HUDEP-2 (cell line): ENCODE measurements around the gene CRYGA.
A peak's percentile ranks its signal among the peaks of the same experiment; 100 is the strongest.
"Not testable (repeated sequence)": the region's sequence is repeated elsewhere in the genome, so short reads cannot be mapped to it uniquely, and the experiment has no call there.

Experiments used
- DNase-seq, 76 experiments: peaks; one replicate each; lab custom pipeline; 2025; ENCODE audit not compliant: unreplicated experiment in 76 of 76; lab: John Stamatoyannopoulos, UW

CRYGA gene

DNA sequence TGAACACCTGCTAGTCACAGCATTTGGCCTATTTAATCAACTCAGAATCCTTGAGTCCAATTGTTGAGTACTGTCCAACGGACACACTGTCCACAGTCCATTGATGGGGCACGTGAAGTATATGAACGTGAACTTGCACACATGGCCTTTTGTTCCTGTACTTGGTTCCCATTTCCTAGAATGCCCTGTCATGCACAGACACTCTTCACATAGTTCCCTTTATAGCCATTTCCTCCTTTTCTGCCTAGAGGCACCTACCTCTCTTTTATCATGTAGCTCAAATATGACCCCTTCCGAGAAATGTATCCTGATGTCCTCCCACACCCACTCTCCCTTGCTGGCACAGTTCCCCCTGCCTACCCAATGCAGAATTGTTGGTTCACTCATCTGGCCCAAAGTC, 8.7 kb upstream of the CRYGA start:
- peak in 13 of 76 experiments; percentile 1 to 42 (median 23) for DNase-seq

- DNase-seq, result no peak
These were observed 1.8 kb upstream of the CRYGA start for GRCh38 chr2:208164951-208165755.

DNA sequence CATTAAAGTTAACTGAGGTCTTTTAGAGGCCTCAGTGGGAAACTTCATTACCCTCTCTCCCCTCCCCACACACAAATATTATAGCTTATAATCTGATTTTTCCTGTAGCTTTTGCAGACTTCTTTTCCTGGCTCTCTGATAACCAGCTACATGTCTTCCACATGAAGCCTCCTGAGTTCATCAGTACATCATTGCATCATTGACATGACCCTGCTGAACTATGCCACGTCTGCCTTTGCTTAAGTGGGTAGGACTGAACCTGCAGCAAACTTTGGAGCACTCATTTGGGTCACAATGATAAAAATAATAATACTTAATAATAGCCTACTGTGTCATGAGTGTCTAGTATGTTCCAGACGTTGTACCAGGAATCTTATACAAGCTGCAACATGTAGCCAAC, 7.0 kb downstream of the CRYGA start:
- DNase-seq, result no peak

DNA sequence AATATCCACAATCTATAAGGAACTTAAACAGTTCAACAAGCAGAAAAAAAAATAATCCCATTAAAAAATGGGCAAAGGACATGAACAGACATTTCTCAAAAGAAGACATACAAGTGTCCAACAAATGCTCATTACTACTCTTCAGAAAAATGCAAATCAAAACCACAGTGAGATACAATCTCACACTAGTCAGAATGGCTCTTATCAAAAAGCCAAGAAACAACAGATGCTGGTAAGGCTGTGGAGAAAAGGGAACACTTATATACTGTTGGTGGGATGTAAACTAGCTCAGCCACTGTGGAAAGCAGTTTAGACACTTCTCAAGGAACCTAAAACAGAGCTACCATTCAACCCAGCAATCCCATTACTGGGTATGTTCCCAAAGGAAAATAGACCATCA, 10.2 kb downstream of the CRYGA start:
- no peak for DNase-seq

DNA sequence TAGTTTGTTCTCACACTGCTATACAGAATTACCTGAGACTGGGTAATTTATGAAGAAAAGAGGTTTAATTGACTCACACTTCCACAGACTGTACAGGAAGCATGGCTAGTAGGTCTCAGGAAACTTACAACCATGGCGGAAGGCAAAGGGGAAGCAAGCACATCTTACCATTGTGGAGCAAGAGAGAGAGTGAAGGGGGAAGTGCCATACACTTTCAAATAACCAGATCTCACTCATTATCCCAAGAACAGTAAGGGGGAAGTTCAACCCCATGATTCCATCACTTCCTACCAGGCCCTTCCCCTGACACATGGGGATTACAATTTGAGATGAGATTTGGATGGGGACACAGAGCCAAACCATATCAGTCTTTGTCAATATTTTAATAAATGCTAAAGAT, 12.4 kb downstream of the CRYGA start:
- no peak for DNase-seq

DNA sequence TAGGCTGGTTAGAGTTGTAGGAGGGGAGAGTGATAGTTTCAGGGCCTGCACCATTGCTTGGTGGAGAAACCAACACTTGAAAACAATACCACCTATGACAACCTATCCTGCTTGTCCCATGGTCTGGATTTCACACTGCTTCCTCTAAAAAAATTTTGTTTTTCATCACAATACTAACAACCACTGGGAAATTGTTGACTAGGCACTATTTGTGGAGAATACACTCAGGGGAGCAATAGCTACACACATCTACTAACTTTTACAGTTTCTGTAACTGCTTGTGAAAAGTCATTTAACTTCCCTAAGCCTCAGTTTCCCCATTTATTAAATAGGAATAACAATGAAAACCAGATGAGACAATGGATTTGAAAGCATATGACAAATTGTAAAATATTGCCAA, 13.3 kb downstream of the CRYGA start:
- no peak for DNase-seq

DNA sequence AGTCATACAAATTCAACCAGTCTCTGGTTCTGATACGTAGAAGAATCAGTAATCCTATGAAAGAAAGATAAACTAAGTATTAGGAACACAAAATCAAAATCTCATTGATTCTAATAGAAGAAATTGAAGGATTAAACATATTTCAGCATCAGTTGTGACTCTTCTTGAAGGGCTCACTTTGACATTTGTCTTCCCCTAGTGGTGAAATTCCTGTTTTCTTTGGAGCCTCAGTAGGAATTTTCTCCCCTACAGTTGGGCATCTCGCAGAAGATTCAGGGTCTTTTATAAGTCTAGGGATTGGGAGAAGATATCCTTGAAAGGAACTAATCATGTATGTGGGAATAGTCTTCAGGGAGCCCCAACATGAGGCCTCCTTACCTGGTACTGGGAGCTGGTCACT, 14.6 kb downstream of the CRYGA start:
- DNase-seq, result no peak

- DNase-seq, result no peak
These were observed 15.6 kb downstream of the CRYGA start for GRCh38 chr2:208147759-208148158.

- DNase-seq, result no peak
These were observed 16.4 kb downstream of the CRYGA start for GRCh38 chr2:208147008-208147407.

DNA sequence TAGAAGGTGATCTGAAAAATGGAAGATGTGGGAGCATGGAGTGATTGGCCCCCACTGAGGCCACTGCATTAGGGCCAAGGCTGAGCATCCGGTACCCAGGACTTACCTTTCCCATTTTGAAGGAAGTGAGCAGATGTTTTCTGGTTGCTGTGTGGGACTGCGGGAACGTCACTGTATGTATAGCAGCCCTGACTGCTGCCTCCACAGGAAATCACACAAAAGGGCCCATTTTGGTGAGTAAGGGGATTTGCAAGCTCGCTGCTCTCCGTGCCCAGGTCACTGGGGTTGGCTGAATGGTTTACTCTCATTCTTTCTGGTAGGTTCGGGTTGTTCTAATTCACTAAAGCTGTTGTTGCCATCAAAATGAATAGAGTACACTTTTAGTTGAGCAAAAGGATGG, 17.4 kb downstream of the CRYGA start, which contains the start of gene CRYGB:
TSS of gene CRYGB (minus strand) at position 153 of the 400 bp plus-strand sequence. CDS start at position 115, 38 bp downstream.
- no peak for DNase-seq

DNA sequence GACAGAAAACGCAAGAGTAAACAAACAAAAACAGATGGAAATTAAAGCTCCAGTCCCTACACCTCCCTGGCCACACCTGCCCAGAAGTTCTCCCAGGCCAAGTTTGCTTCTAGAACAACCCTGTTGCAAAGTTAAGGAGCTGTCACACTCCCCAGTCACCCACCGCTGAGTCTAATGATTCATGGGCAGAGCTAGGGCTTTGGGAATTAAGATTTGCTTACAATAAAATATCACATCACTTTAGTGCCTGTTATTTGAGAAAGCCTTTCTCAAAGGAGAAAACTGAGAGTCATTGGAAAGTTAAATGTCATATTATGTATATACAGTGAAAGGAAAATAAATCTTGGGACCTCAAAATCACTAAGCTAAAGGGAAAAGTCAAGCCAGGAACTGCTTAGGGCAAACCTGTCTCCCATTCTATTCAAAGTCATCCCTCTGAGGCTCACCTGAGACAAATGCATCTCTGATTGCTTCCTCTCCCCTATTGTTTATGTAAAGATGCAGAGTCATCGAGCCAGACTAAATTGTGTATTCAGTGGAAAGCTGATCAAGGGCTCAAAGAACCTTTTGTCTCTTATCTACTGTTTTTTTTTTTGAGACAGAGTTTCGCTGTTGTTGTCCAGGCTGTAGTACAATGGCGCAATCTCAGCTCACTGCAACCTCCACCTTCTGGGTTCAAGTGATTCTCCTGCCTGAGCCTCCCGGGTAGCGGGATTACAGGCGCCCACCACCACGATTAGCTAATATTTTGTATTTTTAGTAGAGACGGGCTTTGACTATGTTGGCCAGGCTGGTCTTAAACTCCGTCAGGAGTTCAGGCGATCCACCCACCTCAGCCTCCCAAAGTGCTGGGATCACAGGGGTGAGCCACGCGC, 20.2 kb downstream of the CRYGA start:
- no peak for DNase-seq

- DNase-seq, result no peak
These were observed 21.0 kb downstream of the CRYGA start for GRCh38 chr2:208142240-208142924.

DNA sequence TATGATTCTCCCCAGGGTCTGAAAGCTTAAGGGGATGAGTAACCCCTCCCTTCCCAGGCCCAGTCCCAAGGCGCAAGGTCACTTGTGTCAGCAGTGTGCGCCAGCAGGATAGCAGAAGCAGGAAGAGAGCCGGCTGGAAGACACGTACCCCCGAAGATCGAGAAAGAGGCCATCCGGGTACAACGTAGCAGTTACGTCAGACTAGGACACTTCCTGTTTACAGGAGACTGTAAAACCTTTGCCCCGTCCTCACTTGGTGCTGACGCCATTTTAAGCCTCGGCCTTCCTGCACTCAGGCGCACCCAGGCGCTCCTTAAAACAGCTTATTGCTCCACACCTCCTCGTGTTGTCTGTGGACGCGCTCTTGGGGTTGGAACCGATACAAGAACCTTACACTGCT, 23.9 kb downstream of the CRYGA start:
- DNase-seq, result no peak

DNA sequence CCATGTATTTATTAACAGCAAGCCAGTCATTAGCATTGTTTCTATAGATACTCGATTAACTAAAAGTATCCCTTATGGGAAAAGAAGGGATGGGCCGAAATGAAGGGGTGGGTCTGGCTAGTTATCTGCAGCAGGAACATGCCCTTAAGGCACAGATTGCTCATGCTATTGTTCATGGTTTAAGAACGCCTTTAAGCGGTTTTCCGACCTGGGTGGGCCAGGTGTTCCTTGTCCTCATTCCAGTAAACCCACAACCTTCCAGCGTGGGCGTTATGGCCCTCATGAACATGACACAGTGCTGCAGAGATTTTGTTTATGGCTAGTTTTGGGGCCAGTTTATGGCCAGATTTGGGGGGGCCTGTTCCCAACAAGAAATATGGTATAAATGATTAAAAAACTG, 25.1 kb downstream of the CRYGA start:
- DNase-seq, result not testable (repeated sequence)

DNA sequence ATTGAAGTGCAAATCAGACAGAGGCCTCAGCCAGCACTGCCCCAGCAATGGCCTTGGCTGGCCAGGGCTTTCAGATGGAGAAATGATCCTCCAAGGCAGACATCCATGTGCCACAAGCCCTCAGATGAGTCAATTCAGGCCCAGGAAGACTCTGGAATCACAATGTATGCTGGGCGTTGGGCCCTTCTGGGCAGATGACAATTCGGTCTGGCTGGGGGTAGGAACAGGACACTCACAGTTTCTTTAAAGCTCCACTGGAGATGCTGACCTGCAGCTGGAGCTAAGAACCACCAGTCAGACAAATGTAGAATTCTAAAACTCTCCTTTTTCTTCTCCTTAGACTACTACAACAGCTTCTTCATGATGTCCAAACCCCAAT, 26.7 kb downstream of the CRYGA start:
- no peak for DNase-seq

DNA sequence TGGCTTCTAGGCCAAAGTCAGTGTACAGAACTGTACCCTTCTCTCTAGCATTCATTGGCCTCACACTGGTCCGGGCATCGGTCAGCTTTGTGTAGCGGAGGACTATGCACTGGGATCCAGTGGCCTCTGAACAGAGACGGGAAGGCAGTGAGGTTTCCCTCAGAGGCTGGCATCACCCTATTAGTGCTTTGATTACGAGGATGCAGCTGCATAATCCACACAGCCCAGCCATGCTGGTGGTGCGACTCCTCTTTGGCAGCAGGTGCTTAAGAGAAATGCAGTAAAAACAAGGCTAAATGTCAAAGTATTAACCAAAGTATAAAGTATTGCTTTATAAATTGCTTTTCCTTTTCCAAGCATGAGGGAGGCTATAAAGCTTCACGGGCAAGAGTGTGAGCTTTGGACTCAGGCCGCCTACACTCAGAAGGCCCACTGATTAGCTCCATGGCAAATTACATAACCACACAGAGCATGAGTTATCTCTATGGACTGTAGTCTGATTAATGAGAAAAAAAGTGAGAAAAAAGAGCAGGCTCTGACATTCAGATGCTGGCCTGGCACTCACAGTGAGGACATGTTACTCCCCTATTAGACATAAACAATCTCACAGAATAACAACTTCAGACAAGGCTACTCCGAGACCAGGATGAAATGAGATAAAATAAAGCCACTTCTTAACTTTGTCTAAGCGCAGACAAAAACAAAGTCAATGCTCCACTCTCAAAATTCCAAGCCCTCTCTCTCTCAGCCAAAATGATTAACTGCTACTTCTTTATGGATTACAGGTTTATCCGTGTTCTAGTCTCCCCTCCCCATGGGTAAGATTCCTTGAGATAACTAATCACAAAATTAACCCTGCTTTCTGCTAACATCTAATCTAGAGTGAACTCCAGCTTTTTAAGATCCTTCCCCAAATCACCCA, 27.3 kb downstream of the CRYGA start:
- no peak for DNase-seq

GRCh38 chr2:208134928-208135586, 28.3 kb downstream of the CRYGA start:
- DNase-seq, result no peak

GRCh38 chr2:208130712-208131110, 32.7 kb downstream of the CRYGA start:
- DNase-seq, result no peak
